Right lobe of liver (tissue), 4 donors: Measurements from ENCODE around the gene ARID5B.
"Not testable (repeated sequence)": the region's sequence is repeated elsewhere in the genome, so short reads cannot be mapped to it uniquely, and the experiment has no call there.

Experiments used
- POLR2A ChIP-seq: fragments of 450-650 bp; IDR thresholded peaks from one replicate; pipeline ENCODE4 v1.6.1; 2017; ENCODE audit warnings: antibody characterized with exemption, mild to moderate bottlenecking
- TF ChIP-seq, protein P1 (sequence below), 4 donors: fragments of 200-600 bp in 3 of 4; fragments of 450-650 bp in 1 of 4; IDR thresholded peaks; one replicate each; pipeline versions ENCODE4 v1.5.1 to v1.8.0; 2016 to 2022; ENCODE audit warnings: antibody characterized with exemption in 4 of 4, mild to moderate bottlenecking in 2 of 4
- donor health status: DM: no; HTN: no; CAD: no.
- donor health status: DM: no; HTN: no; CAD: no.
- donor health status: DM: no; HTN: yes; CAD: no.

DNA sequence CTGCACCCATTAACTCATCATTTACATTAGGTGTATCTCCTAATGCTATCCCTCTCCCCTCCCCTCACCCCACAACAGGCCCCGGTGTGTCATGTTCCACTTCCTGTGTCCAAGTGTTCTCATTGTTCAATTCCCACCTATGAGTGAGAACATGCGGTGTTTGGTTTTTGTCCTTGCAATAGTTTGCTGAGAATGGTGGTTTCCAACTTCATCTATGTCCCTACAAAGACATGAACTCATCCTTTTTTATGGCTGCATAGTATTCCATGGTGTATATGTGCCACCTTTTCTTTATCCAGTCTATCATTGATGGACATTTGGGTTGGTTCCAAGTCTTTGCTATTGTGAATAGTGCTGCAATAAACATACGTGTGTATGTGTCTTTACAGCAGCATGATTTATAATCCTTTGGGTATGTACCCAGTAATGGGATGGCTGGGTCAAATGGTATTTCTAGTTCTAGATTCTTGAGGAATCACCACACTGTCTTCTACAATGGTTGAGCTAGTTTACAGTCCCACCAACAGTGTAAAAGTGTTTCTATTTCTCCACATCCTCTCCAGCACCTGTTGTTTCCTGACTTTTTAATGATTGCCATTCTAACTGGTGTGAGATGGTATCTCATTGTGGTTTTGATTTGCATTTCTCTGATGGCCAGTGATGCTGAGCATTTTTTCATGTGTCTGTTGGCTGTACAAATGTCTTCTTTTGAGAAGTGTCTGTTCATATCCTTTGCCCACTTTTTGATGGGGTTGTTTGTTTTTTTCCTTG, 75.6 kb downstream of the ARID5B start:
- TF ChIP-seq, protein P1, sequence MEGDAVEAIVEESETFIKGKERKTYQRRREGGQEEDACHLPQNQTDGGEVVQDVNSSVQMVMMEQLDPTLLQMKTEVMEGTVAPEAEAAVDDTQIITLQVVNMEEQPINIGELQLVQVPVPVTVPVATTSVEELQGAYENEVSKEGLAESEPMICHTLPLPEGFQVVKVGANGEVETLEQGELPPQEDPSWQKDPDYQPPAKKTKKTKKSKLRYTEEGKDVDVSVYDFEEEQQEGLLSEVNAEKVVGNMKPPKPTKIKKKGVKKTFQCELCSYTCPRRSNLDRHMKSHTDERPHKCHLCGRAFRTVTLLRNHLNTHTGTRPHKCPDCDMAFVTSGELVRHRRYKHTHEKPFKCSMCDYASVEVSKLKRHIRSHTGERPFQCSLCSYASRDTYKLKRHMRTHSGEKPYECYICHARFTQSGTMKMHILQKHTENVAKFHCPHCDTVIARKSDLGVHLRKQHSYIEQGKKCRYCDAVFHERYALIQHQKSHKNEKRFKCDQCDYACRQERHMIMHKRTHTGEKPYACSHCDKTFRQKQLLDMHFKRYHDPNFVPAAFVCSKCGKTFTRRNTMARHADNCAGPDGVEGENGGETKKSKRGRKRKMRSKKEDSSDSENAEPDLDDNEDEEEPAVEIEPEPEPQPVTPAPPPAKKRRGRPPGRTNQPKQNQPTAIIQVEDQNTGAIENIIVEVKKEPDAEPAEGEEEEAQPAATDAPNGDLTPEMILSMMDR (IDR thresholded peaks at IDR 0.05) = not testable (repeated sequence)
- not testable (repeated sequence) for TF ChIP-seq POLR2A
